ENCODE measurements around the gene LNPEP. TPM values are rescaled to one million over a fixed set of nuclear protein-coding genes. Genes with fewer than 3 reads are reported as not detected.

LNPEP gene
- total and polyA plus RNA-seq, 10 of the 15 experiments (the other 5 are each of a cell fraction or from before 2014, with no cell fraction given) = 5.6 to 54.9 (median 25.0) TPM

GRCh38 chr5:96919754-96920197 lies 16.1 kb upstream of the LNPEP start (continued):
- TF ChIP-seq ZNF687 (IDR thresholded peaks at IDR 0.05) (no peak), E4F1 (IDR thresholded peaks at IDR 0.05; ENCODE audit: borderline replicate concordance, partially characterized antibody) (no peak), KAT2A (conservative IDR thresholded peaks at IDR 0.05; ENCODE audit: control insufficient read depth, low read depth, low read length) (no peak), YBX1 (IDR thresholded peaks at IDR 0.05) (no peak), HSF1 (IDR thresholded peaks at IDR 0.05; ENCODE audit: low read depth, low read length) (no peak), ESRRA (IDR thresholded peaks at IDR 0.05; ENCODE audit: low read length) (no peak), BRCA1 (IDR thresholded peaks at IDR 0.05; ENCODE audit: low read depth, low read length) (no peak), SKIL (IDR thresholded peaks at IDR 0.05; ENCODE audit: low read depth, poor library complexity, severe bottlenecking) (peak; percentile 67), CHD1 (IDR thresholded peaks at IDR 0.05; ENCODE audit: low read depth, low read length) (no peak), MEF2B (IDR thresholded peaks at IDR 0.05; ENCODE audit: partially characterized antibody, poor library complexity, severe bottlenecking) (peak; percentile 79), NFXL1 (IDR thresholded peaks at IDR 0.05; ENCODE audit: borderline replicate concordance) (no peak), MYC (IDR thresholded peaks at IDR 0.05; ENCODE audit: insufficient read depth, insufficient read length, insufficient replicate concordance, low read length, severe bottlenecking) (no peak), ZNF622 (IDR thresholded peaks at IDR 0.05) (no peak), MTA2 (IDR thresholded peaks at IDR 0.05; ENCODE audit: low read depth) (peak; percentile 63), ZNF384 (IDR thresholded peaks at IDR 0.05; ENCODE audit: borderline replicate concordance, low read depth, low read length) (no peak), POU2F2 (IDR thresholded peaks at IDR 0.05; ENCODE audit: borderline replicate concordance, low read depth, low read length) (peak; percentile 93), RUNX3 (IDR thresholded peaks at IDR 0.05; ENCODE audit: low read length) (peak; percentile 91), BHLHE40 (IDR thresholded peaks at IDR 0.05; ENCODE audit: borderline replicate concordance in 1 of 2, low read depth in 2 of 2, low read length in 1 of 2) (no peak; a peak in 1 of 4 replicates), FOS (IDR thresholded peaks at IDR 0.05; ENCODE audit: borderline replicate concordance, extremely low read depth, insufficient read length) (no peak), IKZF1 (conservative IDR thresholded peaks at IDR 0.05) (peak; percentile 78)

All from GM12878 (cell line).